Measurements from ENCODE around the gene PA2G4.
A peak's percentile ranks its signal among the peaks of the same experiment; 100 is the strongest.
"Not testable (repeated sequence)": the region's sequence is repeated elsewhere in the genome, so short reads cannot be mapped to it uniquely, and the experiment has no call there.

The PA2G4 gene

GRCh38 chr12:56104109-56104814, at the start of gene PA2G4:
Gene PA2G4, plus strand, starts transcription at chr12:56104559. Its CDS starts 179 bp downstream, at chr12:56104738.
- DNase-seq: peak; percentile 77 to 99 (median 95)

GRCh38 chr12:56059964-56060363, 44.4 kb upstream of the PA2G4 start:
- DNase-seq: not testable (repeated sequence)

- no peak for DNase-seq
Measured at GRCh38 chr12:56061982-56062381, 42.4 kb upstream of the PA2G4 start.

- DNase-seq: no peak
Measured at GRCh38 chr12:56062996-56063395, 41.4 kb upstream of the PA2G4 start.

GRCh38 chr12:56071648-56072047, 32.7 kb upstream of the PA2G4 start:
- DNase-seq: no peak

GRCh38 chr12:56074396-56074795, 30.0 kb upstream of the PA2G4 start:
- DNase-seq: no peak

- DNase-seq: not testable (repeated sequence)
Measured at GRCh38 chr12:56077966-56078365, 26.4 kb upstream of the PA2G4 start.

- DNase-seq: no peak
Measured at GRCh38 chr12:56078427-56078826, 25.9 kb upstream of the PA2G4 start.

GRCh38 chr12:56078931-56079722, 25.2 kb upstream of the PA2G4 start:
- peak in 54 of 56 donors; percentile 17 to 93 (median 74) for DNase-seq

- DNase-seq: peak in 54 of 56 donors; percentile 29 to 86 (median 68)
Measured at GRCh38 chr12:56079723-56080555, 24.4 kb upstream of the PA2G4 start, which contains the start of gene ERBB3. Gene ERBB3, plus strand, starts transcription at chr12:56080165. Its CDS starts 136 bp downstream, at chr12:56080301.

- DNase-seq: peak in 3 of 56 donors; percentile 9 to 50 (median 22)
Measured at GRCh38 chr12:56080556-56081138, 23.7 kb upstream of the PA2G4 start.

GRCh38 chr12:56081393-56082347, 22.7 kb upstream of the PA2G4 start:
- DNase-seq: peak in 53 of 56 donors; percentile 16 to 87 (median 53)

- DNase-seq: peak in 10 of 56 donors; percentile 17 to 62 (median 46)
Measured at GRCh38 chr12:56082382-56082781, 22.0 kb upstream of the PA2G4 start.

- peak in 54 of 56 donors; percentile 23 to 97 (median 85) for DNase-seq
Measured at GRCh38 chr12:56082967-56083366, 21.4 kb upstream of the PA2G4 start.

- peak in 2 of 56 donors; percentile 5 to 10 for DNase-seq
Measured at GRCh38 chr12:56084958-56085543, 19.3 kb upstream of the PA2G4 start.

GRCh38 chr12:56086096-56086495, 18.3 kb upstream of the PA2G4 start:
- DNase-seq: no peak

GRCh38 chr12:56086608-56087007, 17.8 kb upstream of the PA2G4 start:
- DNase-seq: no peak

- peak in 4 of 56 donors; percentile 4 to 48 (median 26) for DNase-seq
Measured at GRCh38 chr12:56087220-56087619, 17.1 kb upstream of the PA2G4 start.

- DNase-seq: no peak
Measured at GRCh38 chr12:56097738-56098137, 6.6 kb upstream of the PA2G4 start.

Data from nucleus accumbens (tissue), 56 donors.